GM19455 (cell line): ENCODE data around the gene DDX55.
"Not testable (repeated sequence)": the region's sequence is repeated elsewhere in the genome, so short reads cannot be mapped to it uniquely, and the experiment has no call there.

Source experiments
- ATAC-seq: cut with Tn5 transposase; IDR thresholded peaks from one replicate; pipeline ENCODE4 v1.9.1; 2021; ENCODE audit not compliant: unreplicated experiment

The DDX55 gene, protein sequence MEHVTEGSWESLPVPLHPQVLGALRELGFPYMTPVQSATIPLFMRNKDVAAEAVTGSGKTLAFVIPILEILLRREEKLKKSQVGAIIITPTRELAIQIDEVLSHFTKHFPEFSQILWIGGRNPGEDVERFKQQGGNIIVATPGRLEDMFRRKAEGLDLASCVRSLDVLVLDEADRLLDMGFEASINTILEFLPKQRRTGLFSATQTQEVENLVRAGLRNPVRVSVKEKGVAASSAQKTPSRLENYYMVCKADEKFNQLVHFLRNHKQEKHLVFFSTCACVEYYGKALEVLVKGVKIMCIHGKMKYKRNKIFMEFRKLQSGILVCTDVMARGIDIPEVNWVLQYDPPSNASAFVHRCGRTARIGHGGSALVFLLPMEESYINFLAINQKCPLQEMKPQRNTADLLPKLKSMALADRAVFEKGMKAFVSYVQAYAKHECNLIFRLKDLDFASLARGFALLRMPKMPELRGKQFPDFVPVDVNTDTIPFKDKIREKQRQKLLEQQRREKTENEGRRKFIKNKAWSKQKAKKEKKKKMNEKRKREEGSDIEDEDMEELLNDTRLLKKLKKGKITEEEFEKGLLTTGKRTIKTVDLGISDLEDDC

GRCh38 chr12:123601602-123602489 lies at the start of gene DDX55:
Gene DDX55 (plus strand): TSS chr12:123602099. CDS start chr12:123602149, 50 bp downstream.
- ATAC-seq: peak; percentile 79

- ATAC-seq: not testable (repeated sequence)
These were observed 47.8 kb upstream of the DDX55 start for GRCh38 chr12:123554136-123554535.

GRCh38 chr12:123554843-123555242 lies 47.1 kb upstream of the DDX55 start:
- not testable (repeated sequence) for ATAC-seq

GRCh38 chr12:123558487-123558886 lies 43.4 kb upstream of the DDX55 start:
- ATAC-seq: not testable (repeated sequence)

GRCh38 chr12:123559468-123559867 lies 42.4 kb upstream of the DDX55 start:
- ATAC-seq: no peak

GRCh38 chr12:123571343-123571813 lies 30.5 kb upstream of the DDX55 start:
- no peak for ATAC-seq

DNA sequence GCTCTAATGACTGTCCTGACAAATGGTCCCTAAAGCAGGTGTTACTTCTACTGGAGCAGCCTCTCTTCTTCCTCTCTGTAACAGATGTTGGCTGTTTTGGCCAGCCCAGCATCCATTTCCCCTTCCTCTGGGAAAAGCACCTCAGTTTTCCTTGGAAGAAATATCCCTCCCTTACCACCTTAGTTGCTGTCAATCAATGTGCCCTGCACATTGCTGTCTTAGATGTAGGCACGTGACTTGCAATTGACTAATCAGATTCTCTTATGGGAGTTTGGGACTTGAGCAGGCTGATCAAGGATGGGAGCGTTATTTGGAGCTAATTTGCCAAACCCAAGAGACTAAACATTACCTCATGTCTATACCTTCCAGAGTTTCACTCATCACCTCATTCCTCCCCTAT lies 29.5 kb upstream of the DDX55 start:
- no peak for ATAC-seq

DNA sequence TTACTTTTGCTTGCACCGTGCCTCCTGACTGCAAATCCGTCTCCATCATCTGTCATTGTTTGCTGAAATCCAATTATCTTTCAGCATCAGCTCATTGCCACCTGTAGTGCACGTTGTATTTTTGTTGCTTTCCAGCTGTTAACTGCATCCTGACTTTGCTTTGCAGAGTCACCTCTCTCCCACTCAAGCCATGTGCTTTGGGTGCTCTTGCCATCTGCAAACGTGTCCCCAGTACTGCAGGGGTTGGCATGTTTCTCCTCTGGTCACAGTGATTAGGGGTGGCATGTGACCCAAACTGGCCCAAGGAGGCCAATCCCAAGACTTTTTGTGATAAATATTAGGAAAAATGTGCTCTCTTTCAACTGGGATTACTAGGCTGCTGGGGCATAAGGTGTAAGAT lies 28.0 kb upstream of the DDX55 start:
- no peak for ATAC-seq

GRCh38 chr12:123576611-123577010 lies 25.3 kb upstream of the DDX55 start:
- ATAC-seq: no peak

GRCh38 chr12:123578243-123578642 lies 23.7 kb upstream of the DDX55 start:
- no peak for ATAC-seq

DNA sequence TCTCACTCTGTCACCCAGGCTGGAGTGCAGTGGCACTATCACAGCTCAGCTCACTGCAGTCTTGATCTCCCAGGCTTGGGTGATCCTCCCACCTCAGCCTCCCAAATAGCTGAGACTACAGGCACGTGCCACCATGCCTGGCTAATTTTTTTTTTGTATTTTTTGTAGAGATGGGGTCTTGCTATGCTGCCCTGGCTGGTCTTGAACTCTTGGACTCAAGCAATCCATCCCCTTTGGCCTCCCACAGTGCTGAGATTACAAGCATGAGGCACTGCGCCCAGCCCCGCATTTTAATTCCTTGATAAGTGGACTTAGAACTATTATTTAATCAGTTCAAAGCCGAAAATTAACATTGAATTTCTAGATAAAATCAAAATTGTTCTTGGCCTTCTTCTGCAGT lies 23.1 kb upstream of the DDX55 start:
- not testable (repeated sequence) for ATAC-seq

- no peak for ATAC-seq
These were observed 21.1 kb upstream of the DDX55 start for GRCh38 chr12:123580772-123581171.

- no peak for ATAC-seq
These were observed 10.0 kb upstream of the DDX55 start for GRCh38 chr12:123591702-123592481.

- ATAC-seq: no peak
These were observed 6.2 kb upstream of the DDX55 start for GRCh38 chr12:123595729-123596128.

DNA sequence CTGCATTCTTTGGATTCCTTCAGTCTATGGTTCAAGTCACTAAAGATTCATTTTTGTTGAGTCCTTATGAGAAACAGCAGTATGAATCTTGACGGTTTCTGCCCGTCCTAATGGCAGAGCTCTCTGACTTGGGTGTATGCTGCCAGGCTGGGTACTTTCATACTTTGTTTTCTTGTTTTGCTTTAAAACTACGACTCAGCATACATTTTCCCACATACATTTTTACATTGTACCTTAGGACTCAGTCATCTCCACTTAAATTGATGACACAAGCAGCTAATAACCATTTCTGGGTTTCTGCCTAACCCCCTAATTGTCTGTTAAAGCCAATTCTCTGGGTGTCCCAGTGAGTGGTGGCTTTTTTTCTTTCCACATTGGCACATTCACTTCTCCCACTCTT lies 4.8 kb upstream of the DDX55 start:
- ATAC-seq: no peak

DNA sequence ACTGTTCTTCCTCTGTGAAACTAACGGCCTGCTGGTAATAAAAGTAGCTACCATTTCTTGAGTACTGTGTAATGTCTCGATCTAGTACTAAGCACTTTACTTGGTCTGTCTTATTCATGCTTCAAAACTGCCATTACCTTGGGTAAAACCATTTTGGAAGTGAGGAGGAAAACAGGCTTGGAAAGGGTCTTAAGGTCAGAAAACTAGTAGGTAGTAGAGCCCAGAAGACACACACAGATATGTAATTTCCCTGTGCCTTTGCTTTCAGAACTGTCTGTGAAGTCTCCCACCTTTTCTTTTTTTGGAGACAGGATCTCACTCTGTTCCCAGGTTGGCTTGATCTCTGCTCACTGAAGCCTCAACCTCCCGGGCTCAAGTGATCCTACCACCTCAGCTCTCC lies 3.4 kb upstream of the DDX55 start:
- ATAC-seq: no peak

- no peak for ATAC-seq
These were observed 2.6 kb upstream of the DDX55 start for GRCh38 chr12:123599310-123599709.

GRCh38 chr12:123599721-123600120 lies 2.2 kb upstream of the DDX55 start:
- ATAC-seq: no peak

- peak; percentile 5 for ATAC-seq
These were observed 824 bp downstream of the DDX55 start for GRCh38 chr12:123602651-123603195.

GRCh38 chr12:123603495-123603894 lies 1.6 kb downstream of the DDX55 start:
- ATAC-seq: not testable (repeated sequence)
